HG03442 (cell line): ENCODE data around the gene TMEM253.

Experiments used
- ATAC-seq: cut with Tn5 transposase; IDR thresholded peaks from one replicate; pipeline ENCODE4 v1.9.1; 2021; ENCODE audit warnings: mild to moderate bottlenecking, moderate library complexity; ENCODE audit not compliant: unreplicated experiment

TMEM253 gene

GRCh38 chr14:21089877-21090193 is 11.0 kb upstream of the TMEM253 start:
- no peak for ATAC-seq

DNA sequence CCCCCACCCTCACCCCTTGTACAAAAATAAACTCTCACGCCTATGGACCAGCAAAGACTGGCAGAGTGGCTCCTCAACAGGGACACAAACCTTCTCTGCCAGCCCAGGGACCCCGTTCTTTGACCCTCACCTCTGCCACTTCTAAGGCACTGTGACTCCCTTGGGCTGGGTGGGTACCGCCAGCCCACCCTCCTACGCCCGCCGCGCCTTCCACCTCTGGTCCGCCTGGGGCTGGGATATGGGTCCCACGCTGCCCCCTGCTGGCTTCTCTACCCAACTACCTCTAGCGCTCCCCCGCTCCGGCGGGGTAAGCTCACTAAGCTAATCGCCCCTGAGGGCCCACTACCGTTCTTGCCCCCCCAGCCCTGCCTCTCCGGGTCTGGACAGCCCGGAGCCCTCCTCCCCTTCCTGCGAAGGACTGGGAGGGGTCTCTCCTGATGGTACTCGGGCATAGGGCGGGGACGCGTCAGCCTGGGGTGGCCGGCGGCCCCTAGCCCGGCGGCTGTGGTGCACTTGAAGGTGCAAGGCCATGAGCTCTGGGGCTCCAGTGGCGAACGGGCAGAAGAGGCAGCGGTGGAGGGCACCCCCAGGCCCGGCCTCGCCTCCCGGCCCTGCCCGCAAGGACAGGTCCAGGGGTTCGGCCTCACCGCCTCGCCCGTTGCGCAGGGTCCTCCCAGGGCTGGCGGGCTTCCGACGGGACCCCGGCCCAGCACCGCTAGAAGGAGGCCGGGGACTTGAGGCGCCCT is 10.5 kb upstream of the TMEM253 start:
- ATAC-seq: no peak

DNA sequence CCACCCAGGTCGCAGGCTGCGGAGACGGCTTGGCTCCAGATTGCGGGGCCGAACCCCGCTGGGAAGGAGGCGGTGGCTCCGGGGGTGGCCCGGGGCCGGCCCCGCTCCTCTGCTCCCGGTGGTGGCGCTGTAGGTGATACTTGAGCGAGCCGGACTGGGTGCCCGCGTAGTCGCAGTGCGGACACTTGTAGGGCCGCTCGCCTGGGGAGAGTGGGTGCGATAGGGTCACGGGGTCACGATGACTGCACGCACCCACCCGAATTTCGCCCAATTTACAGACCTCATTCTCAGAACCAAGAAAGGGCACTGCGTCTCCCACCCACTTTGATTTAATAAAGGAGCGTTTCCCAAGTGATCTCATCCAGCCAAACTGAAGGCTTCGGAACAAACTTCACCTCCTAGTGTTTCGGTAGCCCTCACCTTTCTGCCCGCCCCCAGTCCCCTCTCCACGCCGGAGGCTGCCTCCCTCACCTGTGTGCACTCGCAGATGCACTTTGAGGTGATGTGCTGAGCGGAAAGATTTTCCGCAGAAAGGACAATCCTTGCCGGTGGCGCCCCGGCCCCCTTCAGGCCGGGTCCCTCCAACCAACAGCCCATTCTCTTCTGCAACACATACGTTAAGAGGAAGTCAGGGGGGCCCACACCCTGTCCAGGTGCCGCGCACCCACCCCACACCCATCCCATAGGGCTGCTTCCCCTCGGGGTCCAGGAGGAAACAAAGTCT is 9.8 kb upstream of the TMEM253 start:
- ATAC-seq: no peak

DNA sequence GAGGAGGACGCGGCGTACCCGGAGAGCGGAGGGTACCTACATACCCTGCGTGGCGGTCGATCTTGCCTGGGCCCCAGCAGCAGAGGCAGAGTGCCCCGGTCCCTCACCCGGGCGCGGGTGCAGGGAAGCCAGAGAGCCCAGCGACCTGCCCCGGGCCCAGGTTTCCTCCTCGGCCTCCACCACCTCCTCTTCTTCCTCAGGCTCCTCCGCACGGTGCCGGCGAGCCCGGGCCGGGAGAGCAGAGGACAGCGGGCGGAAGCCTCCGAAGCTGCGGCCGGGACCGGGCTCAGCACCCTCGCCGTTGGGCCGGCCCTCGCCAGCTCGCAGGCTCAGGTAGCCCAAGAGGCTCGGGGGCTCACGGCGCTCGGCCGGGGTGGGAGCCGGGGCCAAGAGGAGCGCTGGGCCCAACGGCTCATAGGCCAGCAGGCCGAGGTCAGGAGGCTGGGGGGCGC is 9.0 kb upstream of the TMEM253 start:
- ATAC-seq: no peak

DNA sequence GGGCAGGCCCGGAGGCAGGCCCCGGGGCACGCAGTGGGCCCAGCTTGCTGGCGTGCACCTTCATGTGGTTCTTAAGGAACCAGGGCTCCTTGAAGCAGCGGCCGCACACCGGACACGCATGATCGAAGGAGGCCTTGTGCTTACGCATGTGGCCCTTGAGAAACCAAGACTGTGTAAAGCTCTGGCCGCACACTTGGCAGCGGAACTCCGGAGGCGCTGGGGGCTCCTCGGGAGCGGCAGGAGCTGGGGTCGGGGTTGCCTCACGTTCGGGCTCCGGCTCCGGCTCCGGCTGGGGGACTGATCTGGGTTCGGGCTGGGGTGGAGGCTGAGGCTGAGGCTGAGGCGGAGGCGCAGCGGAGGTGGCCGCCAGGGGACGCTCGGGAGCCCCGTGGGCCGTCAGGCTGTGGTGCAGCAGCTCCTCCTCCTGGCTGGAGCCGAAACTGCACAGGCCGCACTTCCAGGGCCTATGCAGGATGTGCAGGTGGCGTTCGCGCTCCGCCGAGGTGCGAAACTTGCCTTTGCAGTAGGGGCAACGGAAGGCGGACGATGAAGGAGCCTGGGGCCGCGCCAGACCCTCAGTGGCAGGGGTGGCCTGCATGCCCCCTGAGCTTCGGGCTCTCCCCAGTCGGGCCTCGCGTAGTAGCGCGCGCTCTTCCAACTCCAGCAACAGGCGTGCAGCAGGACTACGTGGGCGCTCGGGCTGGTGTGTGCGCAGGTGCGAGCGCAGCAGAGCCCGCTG is 8.4 kb upstream of the TMEM253 start:
- peak; percentile 85 for ATAC-seq

DNA sequence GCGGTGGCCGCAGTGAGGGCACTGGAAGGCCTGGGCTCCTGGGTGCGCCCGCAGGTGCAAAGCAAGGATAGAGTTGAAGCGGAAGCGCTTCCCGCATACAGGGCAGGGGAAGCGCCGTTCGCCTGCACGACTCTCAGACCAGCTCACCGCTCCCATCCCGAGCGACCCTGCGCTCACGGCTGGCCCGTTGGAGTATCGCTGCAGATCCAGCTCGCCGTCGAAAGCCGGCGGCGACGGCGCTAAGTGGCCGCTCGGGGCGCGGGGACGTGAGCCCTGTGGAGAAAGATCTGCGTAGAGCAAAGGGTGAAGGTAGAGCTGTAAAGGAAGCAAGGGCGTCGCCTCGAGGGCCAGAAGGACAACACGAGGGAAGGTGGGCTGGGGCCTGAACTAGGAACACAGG is 7.8 kb upstream of the TMEM253 start:
- no peak for ATAC-seq

- no peak for ATAC-seq
Measured at GRCh38 chr14:21093769-21094681, 6.8 kb upstream of the TMEM253 start.

DNA sequence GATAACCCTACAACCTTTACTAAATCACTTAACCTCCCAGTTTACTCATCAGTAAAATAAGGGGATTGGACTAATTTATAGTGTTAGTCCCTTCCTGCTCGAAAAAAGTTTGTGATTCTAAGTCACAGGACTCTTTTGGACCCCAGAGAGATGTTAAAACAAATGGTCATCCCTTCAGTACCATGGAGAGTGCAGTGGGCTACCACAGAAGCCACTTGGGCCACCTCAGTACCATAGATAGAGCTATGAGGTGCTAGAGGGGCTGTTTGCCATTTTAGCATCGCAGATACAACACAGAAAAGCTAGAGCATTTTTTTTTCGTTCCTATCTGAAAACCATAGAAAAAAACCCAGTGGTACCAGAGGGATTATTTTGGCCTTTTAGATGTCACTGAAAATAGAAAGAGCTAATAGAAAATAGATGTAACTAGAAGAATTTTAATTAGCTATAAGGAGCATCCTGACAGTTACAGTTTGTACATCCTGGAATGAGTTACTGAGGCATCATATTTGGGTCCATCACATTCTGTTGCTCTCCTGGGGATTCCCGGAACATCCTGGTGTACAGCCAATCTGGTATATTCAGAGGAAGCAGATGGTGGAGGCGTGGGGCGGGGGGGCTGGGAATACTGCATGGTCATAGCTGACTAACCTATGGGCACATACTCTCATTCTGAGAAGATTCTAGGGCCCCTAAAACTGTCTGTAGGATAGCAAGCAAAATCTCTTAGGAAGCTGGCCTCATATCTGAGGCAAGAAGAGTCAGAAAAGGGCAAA is 5.2 kb upstream of the TMEM253 start:
- ATAC-seq: no peak

- ATAC-seq: no peak
Measured at GRCh38 chr14:21096438-21096837, 4.4 kb upstream of the TMEM253 start.

GRCh38 chr14:21096978-21097635 is 3.8 kb upstream of the TMEM253 start:
- ATAC-seq: no peak

DNA sequence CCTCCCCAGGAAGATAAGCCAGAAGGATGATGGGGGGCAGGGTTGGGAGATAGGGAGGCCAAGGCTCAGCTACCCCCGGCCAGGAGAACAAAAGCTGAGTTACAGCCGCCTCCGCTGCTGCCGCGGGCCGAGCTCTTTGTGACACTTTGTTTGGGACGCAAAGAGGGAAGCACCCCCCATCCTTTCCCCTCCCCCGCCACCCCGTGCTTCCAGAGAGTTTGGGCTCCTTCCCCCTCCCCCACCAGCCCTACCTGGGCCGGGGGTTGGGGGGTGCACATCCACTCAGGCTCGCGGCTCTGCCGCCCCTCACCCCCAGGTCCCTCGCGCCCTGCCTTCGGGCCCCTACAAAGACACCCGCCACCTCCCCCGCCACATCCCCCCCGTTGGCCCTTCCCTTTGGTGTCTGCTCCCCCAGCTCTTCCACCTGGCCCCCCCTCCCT is 3.2 kb upstream of the TMEM253 start:
- no peak for ATAC-seq

GRCh38 chr14:21098076-21098891 is 2.6 kb upstream of the TMEM253 start, which contains the start of gene ZNF219:
TSS of gene ZNF219 (minus strand) at chr14:21098655. CDS start at chr14:21093591, 5,064 bp downstream.
- ATAC-seq: no peak

DNA sequence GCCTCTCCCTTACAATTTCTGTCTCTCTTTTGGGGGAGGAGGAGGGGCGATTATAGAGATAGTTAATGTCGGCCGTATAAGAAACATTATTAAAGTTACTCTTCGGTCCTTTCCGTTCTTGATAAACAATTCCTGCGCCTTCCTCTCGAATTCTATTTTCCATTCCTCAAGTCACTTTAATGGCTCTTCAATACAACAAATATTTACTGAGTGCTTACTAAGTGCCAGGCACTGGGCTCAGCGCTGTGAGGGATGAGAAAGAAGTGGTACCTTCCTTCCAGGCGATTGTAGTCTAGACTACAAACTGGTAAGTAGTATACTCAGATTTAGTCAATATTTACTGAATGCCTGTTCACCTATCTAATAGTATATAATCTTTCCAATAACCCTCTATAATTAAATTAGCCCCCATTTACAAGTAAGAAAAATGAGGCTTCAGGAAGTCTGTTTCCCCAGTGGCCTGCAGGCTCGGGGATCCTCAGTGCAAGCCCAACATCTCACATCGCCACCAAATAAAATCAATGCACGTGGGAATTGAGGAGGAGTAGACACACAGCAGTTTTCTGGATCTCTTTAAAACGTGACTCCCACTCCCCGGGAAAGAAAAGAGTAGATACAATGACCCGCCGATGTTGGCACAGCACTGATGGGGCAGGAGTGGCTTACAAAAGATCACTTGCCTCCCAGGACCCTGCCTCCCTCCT is 1.8 kb upstream of the TMEM253 start:
- ATAC-seq: no peak

DNA sequence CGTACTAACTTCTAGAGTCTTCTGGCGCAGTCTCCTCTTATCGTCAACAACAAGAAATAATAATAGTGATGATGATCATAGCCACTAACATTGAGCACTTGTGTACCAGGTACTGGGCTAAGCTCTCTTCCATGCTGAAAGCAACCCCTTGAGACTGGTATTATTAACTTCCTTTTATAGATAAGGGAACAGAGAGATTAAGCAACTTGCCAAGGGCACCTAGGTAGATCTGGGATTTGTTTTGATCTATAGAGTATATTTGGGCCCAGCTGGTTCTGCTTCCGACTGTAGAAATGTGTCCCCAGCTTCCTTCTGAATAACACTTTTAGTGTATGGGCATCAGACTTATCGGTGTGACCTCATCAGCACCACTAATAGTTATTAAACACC is 1.3 kb upstream of the TMEM253 start:
- no peak for ATAC-seq

DNA sequence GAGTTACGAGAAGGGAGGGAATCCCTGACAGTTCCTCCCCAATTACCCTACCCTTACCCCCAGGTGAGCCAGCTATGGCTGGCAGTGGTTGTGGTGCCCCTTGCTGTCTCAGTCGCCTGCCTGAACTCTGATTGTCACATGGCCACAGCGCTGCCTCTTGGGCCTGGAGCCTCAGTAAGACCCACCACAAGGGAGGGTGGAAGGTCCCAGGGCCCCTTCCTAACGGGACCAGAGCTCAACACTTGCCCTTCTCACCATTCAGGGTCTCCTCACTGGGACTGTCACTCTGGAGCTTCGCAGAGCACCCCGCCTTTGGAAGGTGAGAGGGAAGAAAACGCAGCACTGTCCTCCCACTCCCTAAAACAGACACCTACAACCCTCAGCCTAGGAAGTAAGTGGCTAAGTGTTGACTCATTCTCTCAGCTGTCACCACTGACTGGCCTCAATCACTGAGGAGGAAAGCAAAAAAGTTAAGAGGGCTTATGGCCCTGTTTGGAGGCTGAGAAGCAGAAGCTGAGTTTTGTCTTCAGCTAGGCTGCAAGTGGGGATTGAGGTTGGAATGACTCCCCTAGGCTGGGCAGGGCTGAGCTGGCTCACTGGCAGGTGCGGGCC is 1.0 kb downstream of the TMEM253 start:
- ATAC-seq: no peak

GRCh38 chr14:21102521-21103410 is 1.9 kb downstream of the TMEM253 start:
- ATAC-seq: no peak

- no peak for ATAC-seq
Measured at GRCh38 chr14:21103411-21103709, 2.5 kb downstream of the TMEM253 start.
